A549 (cell line): Measurements from ENCODE around the gene KLRC2. TPM values are rescaled to one million over a fixed set of nuclear protein-coding genes. Genes with fewer than 3 reads are reported as not detected.
"Not testable (repeated sequence)": the region's sequence is repeated elsewhere in the genome, so short reads cannot be mapped to it uniquely, and the experiment has no call there.

ENCODE experiments used
- ATAC-seq, 2 experiments: fragments of 200-7000 bp in 1 of 2; fragments of >200 bp in 1 of 2; cut with Nextera tagmentation in 1 of 2; cut with Tn5 transposase in 1 of 2; 3 replicates each; pipeline versions ENCODE4 v1.8.0 to v1.9.1; 2018 to 2020; ENCODE audit warnings: mild to moderate bottlenecking in 1 of 2, moderate library complexity in 1 of 2
- CTCF ChIA-PET: fragments of 300-600 bp; sonication (Branson Sonifier 250); formaldehyde crosslinking; extraction: SDS; loops from one replicate; lab custom pipeline; 2021; ENCODE audit warnings: antibody characterized with exemption, inconsistent platforms; lab: Yijun Ruan, JAX
- POLR2A ChIA-PET: fragments of 350-600 bp; formaldehyde crosslinking; extraction: SDS; loops from one replicate; lab custom pipeline; 2021; ENCODE audit warnings: antibody characterized with exemption, inconsistent platforms; lab: Yijun Ruan, JAX
- DNase-seq, 2 experiments: peaks; one replicate each; pipeline versions ENCODE4 v3.0.0 to v3.0.0-alpha.2; 2011 to 2016; ENCODE audit warnings: low read depth in 1 of 2, low spot score in 1 of 2
- FAIRE-seq: peaks from 2 replicates; lab custom pipeline; 2011; peaks lifted over from hg19 to GRCh38; lab: Jason Lieb, UNC
- H3K27ac ChIP-seq, 2 experiments: fragments of >200 bp; sonication (Bioruptor Twin); formaldehyde crosslinking; 3 replicates each; pipeline ENCODE4 v1.5.1; 2016 to 2017
- H3K4me1 ChIP-seq: fragments of >200 bp; sonication (Bioruptor Twin); formaldehyde crosslinking; 3 replicates; pipeline ENCODE4 v1.6.1; 2016
- H3K4me2 ChIP-seq: fragments of >200 bp; sonication (Bioruptor Twin); formaldehyde crosslinking; 3 replicates; pipeline ENCODE4 v1.6.1; 2016
- H3K4me3 ChIP-seq: fragments of >200 bp; sonication (Bioruptor Twin); formaldehyde crosslinking; 3 replicates; pipeline ENCODE4 v1.5.1; 2016
- H3K9me3 ChIP-seq: fragments of >200 bp; sonication (Bioruptor Twin); formaldehyde crosslinking; 3 replicates; pipeline ENCODE4 v1.6.1; 2016
- BHLHE40 ChIP-seq: IDR thresholded peaks from 2 replicates; pipeline ENCODE4 v1.6.1; 2012; ENCODE audit warnings: low read depth, low read length, inconsistent platforms
- CBX2 ChIP-seq: fragments of 200-600 bp; sonication (generic); IDR thresholded peaks from 2 replicates; pipeline ENCODE4 v1.6.1; 2016; ENCODE audit warnings: low read depth, mild to moderate bottlenecking, borderline replicate concordance
- CEBPB ChIP-seq, 2 experiments: fragments of >200 bp in 1 of 2; sonication (Bioruptor Twin) in 1 of 2; formaldehyde crosslinking in 1 of 2; IDR thresholded peaks; 2 replicates each; pipeline ENCODE4 v1.6.1; 2012 to 2016
- ELK1 ChIP-seq: fragments of 150-350 bp; IDR thresholded peaks from 2 replicates; pipeline ENCODE4 v1.6.1; 2014; ENCODE audit warnings: low read depth, mild to moderate bottlenecking, low read length
- ESRRA ChIP-seq: fragments of 150-350 bp; IDR thresholded peaks from 2 replicates; pipeline ENCODE4 v1.6.1; 2014; ENCODE audit warnings: mild to moderate bottlenecking, low read length, borderline replicate concordance
- GATA3 ChIP-seq: IDR thresholded peaks from 2 replicates; pipeline ENCODE4 v1.6.1; 2012; ENCODE audit warnings: borderline replicate concordance
- HOXB13 ChIP-seq: fragments of 250-450 bp; sonication (Bioruptor Pico); IDR thresholded peaks from 2 replicates; pipeline ENCODE4 v1.5.0; 2020; ENCODE audit warnings: low read depth, mild to moderate bottlenecking, moderate library complexity
- POLR2A ChIP-seq: IDR thresholded peaks from 2 replicates; pipeline ENCODE4 v1.6.1; 2012; ENCODE audit warnings: mild to moderate bottlenecking, low read length
- POLR2AphosphoS2 ChIP-seq: conservative IDR thresholded peaks from 2 replicates; pipeline ENCODE4 v1.6.1; 2012; ENCODE audit warnings: low read length, improper control_type of control experiment, inconsistent platforms
- REST ChIP-seq: fragments of 200-600 bp; sonication (generic); IDR thresholded peaks from 2 replicates; pipeline ENCODE4 v1.6.1; 2016; ENCODE audit warnings: antibody characterized with exemption, mild to moderate bottlenecking, moderate library complexity
- SMC3 ChIP-seq: fragments of >200 bp; sonication (Bioruptor Twin); formaldehyde crosslinking; IDR thresholded peaks from 3 replicates; pipeline ENCODE4 v1.6.1; 2018; ENCODE audit warnings: inconsistent platforms
- TP53 ChIP-seq: fragments of 250-450 bp; sonication (Bioruptor Pico); IDR thresholded peaks from 2 replicates; pipeline ENCODE4 v1.5.0; 2021; ENCODE audit warnings: mild to moderate bottlenecking, moderate library complexity
- ZC3H11A ChIP-seq: fragments of 450-650 bp; IDR thresholded peaks from 2 replicates; pipeline ENCODE4 v1.6.1; 2014; ENCODE audit warnings: antibody characterized with exemption, mild to moderate bottlenecking
- WGBS: methylation state at CpG from one replicate; pipeline ENCODE4 v1.1.6; 2017; ENCODE audit errors: missing lambda C conversion rate; 5-methylcytosine and 5-hydroxymethylcytosine counted together
- polyA plus RNA-seq, 4 experiments: library from polyadenylated mRNA; depleted of rRNA in 3 of 4; stranded (reverse); fragments of >200 nt; fragmentation: RNase III in 1 of 4; extraction: RNeasy Plus Mini Kit Qiagen cat#74134 plus additional on column Dnase treatment in 1 of 4; gene quantifications; 2 replicates in 3 of 4; 3 replicates in 1 of 4; pipeline ENCODE4 v1.2.3, GENCODE V29; 2011 to 2017
- TF ChIP-seq, protein P1 (sequence below): fragments of 450-650 bp; IDR thresholded peaks from 2 replicates; pipeline ENCODE4 v1.6.1; 2014; ENCODE audit warnings: antibody characterized with exemption

KLRC2 gene
- polyA plus RNA-seq, 2 of the 4 experiments (the other 2 are of a cell fraction) = 0.25 to 0.52 TPM

DNA sequence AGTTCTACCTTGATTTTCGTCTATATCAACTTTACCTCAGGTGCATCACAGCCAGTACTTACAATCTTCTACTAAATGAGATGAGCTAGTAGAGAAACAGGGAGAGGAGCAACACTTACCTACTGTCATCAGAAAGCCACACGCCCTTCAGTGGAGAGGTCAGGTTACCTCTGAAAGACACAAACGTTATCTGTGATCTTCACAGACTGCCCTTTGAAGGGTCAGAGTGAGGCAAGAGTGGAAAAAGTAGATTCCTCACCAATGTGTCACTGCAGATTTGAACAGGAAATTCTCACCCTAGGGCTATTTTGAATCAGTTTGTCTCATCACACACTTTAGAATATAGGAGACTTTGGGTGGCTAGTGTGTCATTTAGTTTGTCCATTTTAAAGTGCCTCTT is 13.7 kb downstream of the KLRC2 start:
- POLR2A ChIA-PET, H3K4me3 ChIP-seq, H3K27ac ChIP-seq, H3K9me3 ChIP-seq, CTCF ChIA-PET, DNase-seq: not testable (repeated sequence)
- Histone ChIP-seq H3K4me1 (peaks cover 27% of the 10 kb centered on the region), H3K4me2 (peak overlapping the region; percentile 57; the same call in 2 of the 3 replicates)
- ATAC-seq (peak; percentile 86 to 89), FAIRE-seq (peak; percentile 100)
- 6% methylated on average over 2 of the region's 3 CpGs for WGBS
- TF ChIP-seq GATA3 = peak; percentile 76
- peak; percentile 32; the same call in 1 of the 2 replicates for TF ChIP-seq ESRRA
- TF ChIP-seq CEBPB (IDR thresholded peaks at IDR 0.05) = peak in 1 of 2 experiments; percentile 62; a peak in 1 of 4 replicates

GRCh38 chr12:10420334-10420733 is 15.5 kb downstream of the KLRC2 start, which contains the start of gene KLRC3:
KLRC3 (minus strand) TSS chr12:10420595; CDS start chr12:10420550, 45 bp downstream.
- H3K4me1 ChIP-seq = peaks cover 27% of the 10 kb centered on the region
- H3K9me3 ChIP-seq, H3K27ac ChIP-seq, CTCF ChIA-PET, H3K4me3 ChIP-seq, POLR2A ChIA-PET: not testable (repeated sequence)
- 19% methylated on average over 1 of the region's 1 CpG for WGBS
- peak; percentile 11 to 46; a peak in 2 of 6 replicates for ATAC-seq
- DNase-seq = peak in 1 of 2 experiments; percentile 7
- FAIRE-seq = peak; percentile 98
- peak within 1 kb of the TSS; percentile 15; the same call in 1 of the 3 replicates for H3K4me2 ChIP-seq

GRCh38 chr12:10409392-10409791 is 26.4 kb downstream of the KLRC2 start, which contains the start of gene KLRC4:
KLRC4 (minus strand) TSS chr12:10409757; CDS start chr12:10409575, 182 bp downstream.
- 4% methylated on average over 1 of the region's 1 CpG for WGBS
- no peak within 1 kb of the TSS for H3K27ac ChIP-seq
- no peak for FAIRE-seq
- ChIA-PET CTCF (interaction anchor here (0.9 kb wide), 1 partner anchor 1078 kb away, joined by 3 read pairs; no protein-coding TSS in a partner anchor), POLR2A (no interaction called here)
- H3K9me3 ChIP-seq = peaks cover 5% of the 10 kb centered on the region; the same call in 1 of the 3 replicates
- DNase-seq = no peak
- no peaks in the 10 kb centered on the region for H3K4me1 ChIP-seq
- no peak for ATAC-seq
- no peak within 1 kb of the TSS for H3K4me3 ChIP-seq
- TF ChIP-seq ZC3H11A = no peak
- no peak for TF ChIP-seq SMC3
- no peak for TF ChIP-seq POLR2AphosphoS2
- TF ChIP-seq, protein P1, sequence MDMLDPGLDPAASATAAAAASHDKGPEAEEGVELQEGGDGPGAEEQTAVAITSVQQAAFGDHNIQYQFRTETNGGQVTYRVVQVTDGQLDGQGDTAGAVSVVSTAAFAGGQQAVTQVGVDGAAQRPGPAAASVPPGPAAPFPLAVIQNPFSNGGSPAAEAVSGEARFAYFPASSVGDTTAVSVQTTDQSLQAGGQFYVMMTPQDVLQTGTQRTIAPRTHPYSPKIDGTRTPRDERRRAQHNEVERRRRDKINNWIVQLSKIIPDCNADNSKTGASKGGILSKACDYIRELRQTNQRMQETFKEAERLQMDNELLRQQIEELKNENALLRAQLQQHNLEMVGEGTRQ = no peak
- TF ChIP-seq REST = no peak
- TF ChIP-seq CBX2 = no peak
- no peak for TF ChIP-seq POLR2A
- TF ChIP-seq BHLHE40 = no peak
- no peak for TF ChIP-seq TP53
- no peak for TF ChIP-seq ESRRA
- no peak for TF ChIP-seq HOXB13
- TF ChIP-seq GATA3 = no peak
- TF ChIP-seq ELK1 = no peak
- TF ChIP-seq, all 56 proteins: peak for 0
- H3K4me2 ChIP-seq = no peak within 1 kb of the TSS
